Measurements from ENCODE around the gene TMTC1.

Gene TMTC1

DNA sequence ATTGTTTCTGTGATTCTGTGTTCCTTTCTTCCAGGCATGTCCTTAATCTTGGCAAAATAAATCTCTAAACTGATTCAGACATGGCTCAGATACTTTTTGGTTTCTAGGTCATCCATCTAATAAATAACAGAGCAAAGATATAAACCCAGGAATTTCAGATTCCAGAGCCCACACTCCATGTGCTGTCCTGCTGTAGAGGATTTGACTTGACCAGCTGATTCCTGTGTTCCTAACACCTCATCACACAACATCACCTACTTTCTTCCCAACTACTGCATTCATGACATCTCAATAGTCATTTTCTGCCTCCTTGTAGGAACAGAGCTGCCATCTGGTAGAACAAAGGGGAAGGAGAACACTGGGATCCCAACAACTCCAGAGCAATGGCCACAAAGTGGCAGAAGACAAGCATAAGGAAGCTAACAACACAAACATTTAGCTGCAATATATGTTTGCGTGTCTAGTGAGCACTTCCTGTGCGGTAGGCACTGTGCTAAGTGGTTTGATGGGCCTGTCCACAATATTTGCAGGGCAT, 194.4 kb downstream of the TMTC1 start:
- TF ChIP-seq, protein P1, sequence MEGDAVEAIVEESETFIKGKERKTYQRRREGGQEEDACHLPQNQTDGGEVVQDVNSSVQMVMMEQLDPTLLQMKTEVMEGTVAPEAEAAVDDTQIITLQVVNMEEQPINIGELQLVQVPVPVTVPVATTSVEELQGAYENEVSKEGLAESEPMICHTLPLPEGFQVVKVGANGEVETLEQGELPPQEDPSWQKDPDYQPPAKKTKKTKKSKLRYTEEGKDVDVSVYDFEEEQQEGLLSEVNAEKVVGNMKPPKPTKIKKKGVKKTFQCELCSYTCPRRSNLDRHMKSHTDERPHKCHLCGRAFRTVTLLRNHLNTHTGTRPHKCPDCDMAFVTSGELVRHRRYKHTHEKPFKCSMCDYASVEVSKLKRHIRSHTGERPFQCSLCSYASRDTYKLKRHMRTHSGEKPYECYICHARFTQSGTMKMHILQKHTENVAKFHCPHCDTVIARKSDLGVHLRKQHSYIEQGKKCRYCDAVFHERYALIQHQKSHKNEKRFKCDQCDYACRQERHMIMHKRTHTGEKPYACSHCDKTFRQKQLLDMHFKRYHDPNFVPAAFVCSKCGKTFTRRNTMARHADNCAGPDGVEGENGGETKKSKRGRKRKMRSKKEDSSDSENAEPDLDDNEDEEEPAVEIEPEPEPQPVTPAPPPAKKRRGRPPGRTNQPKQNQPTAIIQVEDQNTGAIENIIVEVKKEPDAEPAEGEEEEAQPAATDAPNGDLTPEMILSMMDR (conservative IDR thresholded peaks at IDR 0.05; ENCODE audit: low read depth, low read length): no peak
- H3K4me3 ChIP-seq (ENCODE audit: low read depth, low read length): no peak overlapping the region
- no peak for DNase-seq (ENCODE audit: low read depth)

DNA sequence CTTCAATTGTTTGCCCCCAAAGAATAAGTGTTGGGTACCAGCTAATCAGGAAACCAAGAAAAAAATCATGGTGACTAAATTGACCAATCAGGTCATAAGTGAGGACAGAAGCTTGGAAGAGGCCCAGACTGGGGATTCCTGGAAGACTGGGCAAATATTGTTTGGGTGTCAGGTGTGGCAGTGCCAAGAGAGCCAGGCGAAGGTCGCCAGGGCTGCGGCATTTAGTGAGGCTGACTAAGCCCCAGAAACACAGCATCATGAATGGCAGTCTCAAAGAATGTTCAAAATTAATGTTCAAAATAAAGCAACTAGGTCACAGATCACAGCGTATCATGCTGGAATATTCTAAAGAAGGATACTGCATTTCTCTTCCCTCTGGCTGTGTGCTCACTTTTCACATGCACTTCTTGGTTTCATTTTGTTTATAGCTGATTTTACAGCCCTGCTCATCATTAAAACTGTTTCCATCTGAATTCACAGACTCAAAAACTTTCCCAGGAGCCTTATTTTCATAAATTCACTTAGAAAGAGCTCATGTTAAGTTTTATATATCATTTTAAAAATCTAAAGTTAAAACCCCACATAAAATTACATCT, 201.0 kb downstream of the TMTC1 start:
- TF ChIP-seq, protein P1 (conservative IDR thresholded peaks at IDR 0.05; ENCODE audit: low read depth, low read length): no peak
- no peak overlapping the region for H3K4me3 ChIP-seq (ENCODE audit: low read depth, low read length)
- no peak for DNase-seq (ENCODE audit: low read depth)

DNA sequence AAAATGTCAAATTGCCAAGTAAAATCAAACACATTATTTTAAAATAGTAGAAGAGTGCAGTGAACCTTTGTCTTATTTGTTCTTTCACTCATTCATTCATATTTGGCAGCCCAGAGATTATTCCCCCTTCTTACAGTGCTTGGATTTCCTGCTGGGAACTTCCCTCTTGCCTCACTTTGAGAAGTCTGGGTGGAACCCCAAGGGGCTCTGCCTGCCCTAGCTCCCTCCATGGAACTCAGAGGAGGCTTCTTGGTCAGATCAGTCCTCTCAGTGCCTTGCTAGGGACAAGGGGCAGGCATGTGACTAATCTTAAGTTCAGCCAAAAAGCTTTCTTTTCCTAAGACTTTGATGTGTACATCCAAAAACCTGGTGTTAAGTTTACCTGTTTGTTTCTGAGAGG, 201.6 kb downstream of the TMTC1 start:
- DNase-seq (ENCODE audit: low read depth): peak; percentile 42
- TF ChIP-seq, protein P1 (conservative IDR thresholded peaks at IDR 0.05; ENCODE audit: low read depth, low read length): no peak
- H3K4me3 ChIP-seq (ENCODE audit: low read depth, low read length): no peak overlapping the region

DNA sequence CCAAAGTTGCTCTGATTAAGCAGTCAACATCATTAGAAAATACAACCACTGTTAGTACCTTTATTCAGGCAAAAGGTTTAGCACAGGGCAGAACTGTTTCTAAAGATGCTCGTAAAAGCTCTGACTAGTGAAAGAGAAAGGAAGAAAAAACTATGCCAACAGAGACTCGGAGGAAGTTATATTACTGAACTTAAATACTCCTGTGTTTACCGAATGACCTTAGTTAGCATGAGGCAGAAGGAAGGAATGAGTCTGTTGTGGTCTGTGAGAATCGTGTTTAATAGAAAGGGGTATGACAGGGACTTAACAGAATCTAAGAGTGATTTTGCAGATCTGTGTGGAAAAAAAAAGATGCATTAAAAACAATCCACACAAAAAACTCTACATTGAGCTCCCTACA, 202.1 kb downstream of the TMTC1 start:
- DNase-seq (ENCODE audit: low read depth): peak; percentile 93
- TF ChIP-seq, protein P1 (conservative IDR thresholded peaks at IDR 0.05; ENCODE audit: low read depth, low read length): no peak
- H3K4me3 ChIP-seq (ENCODE audit: low read depth, low read length): peak overlapping the region; percentile 12

DNA sequence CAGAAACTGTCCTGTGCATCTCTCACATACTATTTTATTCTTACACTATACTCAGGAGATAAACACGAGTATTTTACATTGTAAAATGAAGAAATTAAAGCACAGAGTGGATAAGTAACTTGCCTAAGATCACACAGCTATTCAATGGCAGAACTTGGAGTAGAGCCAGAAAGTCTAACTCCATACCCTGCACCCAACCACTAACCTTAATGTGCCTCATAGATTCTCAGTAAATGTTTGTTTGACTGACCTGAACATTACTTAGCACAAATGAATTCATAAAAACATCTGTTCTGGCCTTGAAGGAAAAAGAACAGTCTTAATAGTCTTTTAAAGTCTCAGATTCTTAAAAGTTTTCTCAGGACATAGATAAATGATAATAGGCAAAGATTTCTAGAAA, 202.8 kb downstream of the TMTC1 start:
- TF ChIP-seq, protein P1 (conservative IDR thresholded peaks at IDR 0.05; ENCODE audit: low read depth, low read length): no peak
- DNase-seq (ENCODE audit: low read depth): peak; percentile 53
- no peak overlapping the region for H3K4me3 ChIP-seq (ENCODE audit: low read depth, low read length)

DNA sequence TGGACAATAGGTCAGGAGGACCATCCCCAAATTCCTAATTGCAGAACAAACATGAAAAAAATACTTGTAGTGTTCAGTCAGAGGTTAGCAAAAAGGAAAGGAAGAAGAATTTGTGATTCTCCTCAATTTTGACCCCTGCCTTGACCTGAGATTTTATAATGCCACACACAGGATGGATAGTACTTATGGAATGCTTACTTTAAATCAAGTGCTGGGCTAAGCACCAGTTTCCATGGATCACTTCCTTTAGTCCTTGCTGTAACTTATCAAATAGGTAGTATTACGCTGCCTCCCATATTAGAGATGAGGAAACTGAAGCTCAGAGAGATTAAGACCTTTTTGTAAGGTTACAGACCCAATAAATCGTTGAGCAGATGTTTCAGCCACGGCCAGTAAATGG, 205.0 kb downstream of the TMTC1 start:
- no peak overlapping the region for H3K4me3 ChIP-seq (ENCODE audit: low read depth, low read length)
- TF ChIP-seq, protein P1 (conservative IDR thresholded peaks at IDR 0.05; ENCODE audit: low read depth, low read length): no peak
- peak; percentile 45 for DNase-seq (ENCODE audit: low read depth)

DNA sequence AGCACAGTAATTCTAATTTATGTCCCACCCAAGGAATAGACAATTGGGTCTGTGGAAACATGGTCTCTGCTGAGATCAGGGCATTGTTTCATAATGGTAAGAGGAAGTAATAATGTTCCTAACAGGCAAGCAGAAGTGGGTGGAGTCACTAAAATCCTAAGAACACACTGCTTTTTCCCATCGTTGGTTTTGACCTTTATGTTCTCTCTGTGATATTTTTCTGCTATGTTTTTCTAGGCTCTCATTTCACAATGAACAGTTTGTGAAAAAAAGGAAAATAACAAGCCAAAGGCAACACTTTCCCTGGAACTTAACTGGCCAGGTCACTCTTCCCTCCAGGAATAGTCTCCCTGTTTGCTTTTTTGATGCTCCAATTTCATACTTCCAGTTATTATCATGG, 205.7 kb downstream of the TMTC1 start:
- H3K4me3 ChIP-seq (ENCODE audit: low read depth, low read length): no peak overlapping the region
- TF ChIP-seq, protein P1 (conservative IDR thresholded peaks at IDR 0.05; ENCODE audit: low read depth, low read length): no peak
- DNase-seq (ENCODE audit: low read depth): peak; percentile 84
